HG03039 (cell line): Measurements from ENCODE around the gene TMEM47.

ENCODE experiments used
- ATAC-seq: cut with Tn5 transposase; IDR thresholded peaks from one replicate; pipeline ENCODE4 v1.9.1; 2021; ENCODE audit warnings: mild to moderate bottlenecking, moderate library complexity; ENCODE audit not compliant: unreplicated experiment

The TMEM47 gene

DNA sequence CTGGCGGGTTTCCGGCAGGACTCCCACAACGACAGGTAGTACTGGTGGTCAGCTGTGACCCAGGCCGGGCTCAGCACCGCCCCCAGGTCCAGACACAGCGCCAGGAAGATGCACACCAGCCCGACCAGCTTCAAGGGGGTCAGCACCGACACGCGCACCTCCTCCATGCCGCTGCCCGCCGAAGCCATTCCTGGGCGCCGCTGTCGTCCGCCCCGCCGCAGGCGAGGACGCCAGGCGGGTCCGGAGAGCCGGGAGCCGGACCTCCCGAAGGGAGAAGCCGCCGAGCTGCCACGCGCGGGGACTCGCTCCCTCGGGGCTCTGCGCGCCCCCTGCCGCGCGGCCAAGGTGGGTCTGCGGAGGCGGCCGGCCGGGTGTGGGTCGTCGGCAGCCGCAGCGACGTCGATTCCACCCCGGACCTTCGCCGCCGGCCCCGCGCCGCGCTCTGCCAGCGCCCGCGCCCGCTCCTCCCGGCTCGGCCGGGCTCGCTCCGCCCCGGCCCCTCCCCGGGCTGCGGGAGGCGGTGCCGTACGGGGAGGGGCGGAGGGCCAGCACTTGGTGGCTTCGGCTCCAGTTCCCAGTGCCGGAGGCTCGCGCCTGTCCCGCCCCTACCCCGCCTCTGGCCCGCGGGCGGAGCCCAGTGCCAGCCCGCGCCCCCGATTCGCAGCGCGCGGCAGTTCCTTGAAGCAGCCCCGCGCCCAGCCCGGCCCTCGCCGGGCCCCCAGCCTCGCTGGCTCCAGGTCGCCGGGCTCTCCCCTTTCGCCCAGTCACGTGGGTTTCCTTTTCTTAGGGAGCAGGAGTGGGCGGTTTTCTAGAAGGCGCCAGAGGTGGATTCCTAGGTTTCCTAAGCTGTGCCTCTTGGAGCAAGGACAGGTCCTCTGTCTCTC lies at the start of gene TMEM47:
TSS of gene TMEM47 (minus strand) at position 444 of the 884 bp plus-strand sequence. CDS start at position 188, 256 bp downstream.
- ATAC-seq, result no peak

DNA sequence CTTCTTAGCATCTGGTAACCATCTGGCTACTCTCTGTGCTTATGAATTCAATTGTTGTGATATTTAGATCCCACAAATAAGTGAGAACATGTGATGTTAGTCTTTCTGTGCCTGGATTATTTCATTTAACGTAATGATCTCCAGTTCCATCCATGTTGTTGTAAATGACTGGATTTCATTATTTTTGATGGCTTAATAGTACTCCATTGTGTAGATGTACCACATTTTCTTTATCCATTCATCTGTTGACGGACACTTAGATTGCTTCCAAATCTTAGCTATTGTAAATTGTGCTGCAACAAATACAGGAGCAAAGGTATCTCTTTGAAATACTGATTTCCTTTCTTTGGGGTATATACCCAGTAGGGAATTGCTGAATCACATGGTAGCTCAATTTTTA lies 30.0 kb upstream of the TMEM47 start:
- no peak for ATAC-seq

DNA sequence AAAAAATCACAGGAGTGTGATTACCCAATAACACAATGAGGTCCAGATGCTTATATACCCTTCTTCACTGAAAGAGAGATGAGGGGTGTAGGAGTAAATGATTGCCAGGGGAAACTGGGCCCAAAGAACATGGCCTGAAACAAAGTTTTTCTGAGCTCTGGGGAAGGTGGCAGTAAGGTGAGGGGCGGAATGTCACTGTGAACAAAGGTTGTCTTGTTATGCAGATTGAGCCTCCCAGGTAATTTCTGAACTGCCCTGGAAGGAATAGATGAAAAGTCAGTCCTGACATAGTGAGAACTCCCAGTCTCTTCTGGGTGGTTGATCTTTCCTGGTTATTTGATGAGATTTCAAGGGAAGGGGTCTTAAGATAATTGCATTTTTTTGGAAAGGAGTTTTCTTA lies 2.5 kb upstream of the TMEM47 start:
- ATAC-seq, result no peak

DNA sequence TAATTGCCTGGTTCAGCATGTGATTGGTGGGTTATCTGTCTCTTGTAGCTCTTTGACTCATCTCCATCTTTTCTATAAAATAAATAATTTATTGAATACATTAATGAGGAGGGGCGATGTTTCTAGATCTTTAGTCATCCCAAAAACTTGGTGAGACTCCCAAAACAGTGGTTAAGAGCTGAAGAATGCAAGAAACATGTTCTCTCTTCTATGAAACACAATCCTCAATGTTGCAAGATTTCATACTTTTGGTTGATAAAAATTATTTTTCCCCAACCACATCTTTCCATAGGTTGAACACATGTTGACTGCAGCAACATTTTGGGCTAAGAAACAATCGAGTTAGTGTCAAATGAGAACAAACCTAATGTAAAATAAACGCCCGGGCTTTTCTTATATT lies 1.2 kb upstream of the TMEM47 start:
- ATAC-seq, result no peak

DNA sequence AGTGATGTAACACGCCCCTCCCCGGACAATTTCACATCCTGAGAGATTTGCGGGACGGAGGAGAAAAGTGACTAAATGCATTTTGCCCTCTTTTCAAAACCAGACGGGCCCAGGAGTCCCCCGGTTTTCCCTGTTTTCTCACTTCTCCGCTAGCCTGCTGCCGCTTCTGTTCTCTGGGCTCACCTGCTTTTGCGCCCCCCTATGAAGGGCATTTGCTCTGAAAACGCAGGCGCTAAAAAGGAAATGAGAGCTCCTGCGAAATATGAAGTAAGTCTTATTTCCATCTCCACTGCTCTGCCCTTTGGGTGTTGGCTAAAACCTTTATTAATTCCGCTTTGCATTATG lies 613 bp upstream of the TMEM47 start:
- ATAC-seq, result no peak

DNA sequence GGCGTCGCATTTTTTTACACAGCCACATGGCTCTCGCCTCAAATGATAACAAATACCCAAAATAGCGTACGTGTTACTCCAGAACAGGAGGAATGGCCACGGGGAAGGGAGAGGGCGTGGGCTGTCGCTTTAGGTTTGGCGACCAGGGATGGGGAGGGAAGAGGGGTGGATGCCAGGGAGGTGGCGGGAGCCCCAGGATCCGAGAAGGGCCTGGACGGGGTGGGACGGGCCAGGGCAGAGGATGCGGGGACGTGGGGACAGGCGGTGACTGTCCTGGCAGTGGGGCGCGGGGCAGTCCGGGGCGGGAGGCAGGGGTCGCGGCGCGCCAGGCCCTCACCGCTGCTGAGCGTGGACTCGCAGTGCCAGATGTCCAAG lies 631 bp downstream of the TMEM47 start:
- ATAC-seq, result no peak

DNA sequence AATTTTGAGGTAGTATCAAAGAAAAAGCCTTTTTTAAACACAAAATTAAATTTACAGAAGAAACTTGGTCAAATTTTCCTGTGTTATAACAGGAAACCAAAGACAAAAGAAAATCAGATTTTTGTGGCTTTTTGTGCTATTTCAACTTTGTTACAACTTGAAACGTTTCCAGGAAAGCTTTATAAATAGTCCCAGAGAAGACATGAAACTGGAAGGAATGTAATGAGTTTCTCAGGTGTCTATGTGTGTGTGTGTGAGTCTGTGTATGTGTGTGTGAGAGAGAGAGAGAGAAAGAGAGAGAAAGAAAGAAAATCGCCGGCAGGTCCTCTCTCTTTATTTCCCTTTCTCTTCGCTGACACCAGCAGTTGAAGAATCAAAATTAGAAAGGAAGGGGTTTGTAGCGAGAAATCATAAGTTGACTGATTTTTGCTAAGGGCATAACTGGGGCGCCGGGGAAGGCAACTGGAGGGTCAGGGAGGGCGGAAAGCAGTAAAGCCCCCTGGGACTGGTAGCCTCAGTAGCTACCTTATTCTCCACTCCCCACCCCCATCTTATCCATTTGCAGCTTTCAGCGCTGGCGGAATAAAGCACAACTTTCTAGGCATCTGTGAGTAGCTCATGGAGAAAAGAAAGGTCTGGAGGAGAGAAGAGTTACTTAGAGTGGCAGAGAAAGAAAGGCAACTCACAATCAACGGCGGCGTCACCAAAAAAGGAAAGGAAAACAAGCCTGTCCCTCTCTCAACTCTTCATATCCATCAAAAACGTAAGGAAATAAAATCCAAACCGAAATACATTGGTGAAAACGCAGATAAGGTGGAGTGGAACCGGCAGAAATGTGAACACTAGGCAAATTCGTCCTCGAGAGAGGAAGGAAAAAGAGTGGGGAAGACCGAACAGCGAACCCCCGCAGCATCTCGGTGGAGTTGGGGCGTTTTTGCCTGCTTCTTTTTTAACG lies 1.3 kb downstream of the TMEM47 start:
- ATAC-seq, result no peak

DNA sequence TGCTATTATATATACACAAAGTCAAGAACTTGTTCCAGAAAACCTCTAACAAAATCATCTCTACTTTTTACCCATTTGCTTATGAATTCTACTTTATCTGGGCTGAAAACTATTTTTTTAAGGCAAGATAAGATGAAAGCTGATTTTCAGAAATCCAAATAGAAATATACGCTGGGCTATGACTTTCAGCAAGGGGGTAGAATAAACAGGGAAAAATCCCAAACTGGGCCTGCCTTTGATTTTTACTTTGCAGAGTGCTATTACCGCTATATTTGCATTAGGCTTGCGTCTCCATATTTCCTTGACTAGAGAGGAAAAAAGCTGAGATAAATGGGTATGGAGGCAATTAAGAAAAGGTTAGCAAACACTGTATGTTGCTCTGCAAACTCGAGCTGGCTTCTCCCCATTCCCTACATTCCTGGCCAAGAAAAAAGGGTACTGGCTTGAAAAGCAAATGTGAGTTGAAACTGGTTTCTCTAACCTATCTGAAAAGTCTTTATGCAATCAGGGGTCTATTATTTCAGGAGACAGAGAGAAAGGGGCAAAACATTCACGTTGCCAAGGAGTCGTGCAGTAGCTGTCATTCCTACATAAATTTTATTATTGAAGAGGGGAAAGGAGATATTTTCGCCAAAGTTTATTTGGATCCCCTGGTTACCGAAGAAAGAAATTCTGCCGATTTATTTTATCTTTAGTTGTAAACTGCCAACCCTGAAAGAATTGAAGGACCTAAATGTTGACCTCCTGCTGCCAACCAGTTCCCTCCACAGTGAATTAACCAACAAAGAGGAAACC lies 2.2 kb downstream of the TMEM47 start:
- no peak for ATAC-seq

DNA sequence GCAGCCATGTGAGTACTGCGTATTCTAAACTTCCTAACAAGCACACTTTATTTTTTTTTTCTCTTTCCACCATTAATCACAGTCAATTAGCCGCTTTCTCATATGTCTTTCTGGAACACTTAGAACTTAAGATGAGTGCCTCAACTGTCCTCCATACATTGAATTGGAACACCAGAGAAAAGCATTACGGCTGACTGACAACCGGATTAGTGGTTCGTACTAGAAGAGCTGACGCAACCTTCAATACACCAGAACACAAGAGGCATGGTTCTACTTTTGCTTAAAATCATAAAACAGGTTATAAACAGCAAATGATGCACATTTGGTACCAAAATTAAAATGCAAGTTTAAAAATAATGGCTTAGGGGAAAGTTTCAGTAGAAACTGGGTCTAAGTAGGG lies 3.3 kb downstream of the TMEM47 start:
- ATAC-seq, result no peak

DNA sequence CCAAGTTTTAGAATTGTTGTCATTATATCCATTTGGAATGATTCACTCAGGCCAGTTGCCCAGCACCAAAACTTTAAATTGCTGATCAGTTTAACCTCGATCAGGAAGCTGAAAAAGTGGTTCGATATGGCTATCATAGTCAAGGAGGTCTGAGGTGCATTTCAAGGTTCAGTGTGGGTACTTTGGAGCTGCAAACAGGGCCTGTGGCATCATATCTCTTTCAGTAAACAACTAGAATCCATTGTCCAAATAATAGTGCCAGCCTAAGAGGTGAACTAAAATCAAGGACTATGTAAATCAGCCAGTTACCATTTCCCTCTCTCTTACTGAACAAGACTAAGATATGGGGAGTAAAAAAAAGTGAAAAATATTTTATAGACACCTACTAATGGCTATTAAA lies 14.2 kb downstream of the TMEM47 start:
- ATAC-seq, result no peak

DNA sequence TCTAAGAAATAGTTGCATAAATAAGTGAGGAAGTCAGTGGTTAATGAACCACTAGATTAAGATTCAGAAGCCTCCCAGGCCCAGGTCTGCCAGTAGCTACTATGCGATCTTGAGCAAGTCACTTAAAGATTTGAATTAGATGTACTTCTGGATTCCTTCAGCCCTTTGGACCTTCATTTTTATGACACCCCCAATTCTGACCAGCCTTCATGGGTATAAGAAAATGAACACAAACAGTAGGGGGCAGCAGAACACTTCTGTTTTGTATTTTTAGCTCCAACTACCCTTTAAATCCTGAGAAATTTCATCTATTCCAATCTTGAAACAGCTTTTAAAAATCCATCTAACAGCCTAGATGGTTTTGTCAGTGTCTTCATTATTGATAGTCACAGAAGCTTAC lies 19.0 kb downstream of the TMEM47 start:
- no peak for ATAC-seq

DNA sequence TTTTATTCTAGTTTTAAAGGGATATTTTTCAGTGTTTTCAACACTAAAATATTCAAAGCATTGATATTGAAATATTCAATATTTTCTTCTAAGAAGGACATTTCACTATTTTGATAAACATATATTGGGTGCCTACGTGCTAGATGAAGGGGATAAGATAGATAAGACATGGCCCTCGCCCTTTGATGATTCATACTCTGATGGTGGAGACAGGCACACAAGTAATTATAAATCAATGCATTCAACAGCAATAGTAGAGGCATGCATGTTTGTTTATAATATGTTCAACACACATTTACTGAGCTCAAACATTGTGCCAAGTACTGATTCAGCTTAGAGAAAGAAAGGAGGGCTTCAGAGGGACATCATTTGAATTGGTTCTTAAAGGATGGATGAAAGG lies 22.7 kb downstream of the TMEM47 start:
- ATAC-seq, result no peak

DNA sequence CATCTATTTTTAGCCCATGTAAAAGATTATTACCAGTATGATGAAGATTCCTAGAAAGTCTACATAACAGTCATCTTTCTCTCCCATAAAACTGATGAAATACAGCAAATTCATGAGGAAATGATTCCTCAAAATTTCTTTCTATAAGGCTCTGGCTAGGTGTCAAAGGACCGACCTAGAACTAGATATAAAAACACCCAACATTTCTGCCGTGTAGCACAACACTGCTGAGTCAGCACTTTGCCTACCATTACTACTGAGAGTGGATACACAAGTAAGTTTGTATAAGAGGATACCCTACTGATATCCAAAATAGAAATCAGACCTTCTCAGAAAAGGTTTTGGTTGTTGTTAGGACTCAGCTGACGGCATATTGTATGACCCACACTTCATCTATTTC lies 24.7 kb downstream of the TMEM47 start:
- ATAC-seq, result no peak

DNA sequence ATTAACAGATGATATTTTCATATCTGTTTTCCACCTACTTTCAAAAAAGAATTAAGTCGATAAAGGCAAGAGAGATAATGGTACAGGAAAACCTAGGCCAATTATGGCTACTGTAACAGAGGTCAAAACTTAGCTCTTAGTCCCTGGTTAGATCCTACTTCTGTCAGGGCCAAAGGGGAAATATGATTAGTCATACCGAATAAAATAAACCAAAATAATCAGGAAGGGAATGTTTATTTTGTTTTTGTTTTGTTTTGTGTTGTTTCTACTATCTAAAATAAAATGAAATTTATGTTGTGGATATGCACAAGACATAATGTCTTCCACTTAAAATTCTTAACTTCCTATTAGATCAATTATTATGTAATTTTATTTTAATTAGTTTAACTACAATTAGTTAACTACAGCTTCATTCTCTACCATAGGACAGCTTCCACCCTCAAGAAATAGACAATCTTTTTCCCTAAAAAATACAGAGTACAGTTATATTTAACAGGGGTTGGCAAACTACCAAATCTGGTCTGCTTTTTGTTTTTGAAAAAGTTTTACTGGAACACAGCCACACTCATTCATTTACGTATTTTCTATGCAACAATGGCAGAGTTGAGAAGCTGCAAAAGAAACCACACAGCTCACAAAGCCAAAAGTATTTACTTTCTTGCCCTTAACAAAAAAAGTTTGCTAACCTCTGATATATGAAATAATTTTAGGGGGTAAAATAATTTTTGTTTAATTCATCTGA lies 25.4 kb downstream of the TMEM47 start:
- ATAC-seq, result no peak

DNA sequence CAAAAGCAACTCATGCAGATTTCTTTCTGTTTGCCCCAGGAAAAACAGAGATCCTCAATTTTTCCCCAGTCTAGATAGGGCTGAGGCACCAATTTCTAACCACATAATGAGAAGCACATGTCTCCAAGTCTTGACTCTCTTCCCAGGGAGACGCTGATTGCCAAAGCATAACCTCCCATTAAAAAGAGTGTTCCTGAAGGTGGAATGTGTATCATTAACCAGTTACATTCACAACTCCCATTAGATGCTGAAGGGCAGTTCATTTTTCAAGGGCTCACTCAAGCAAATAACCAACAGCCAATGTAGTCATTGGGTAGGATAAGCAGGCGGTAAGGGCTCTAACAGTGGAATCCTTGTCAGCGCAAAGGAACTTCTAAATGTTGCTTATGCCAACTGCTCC lies 27.5 kb downstream of the TMEM47 start:
- ATAC-seq, result no peak

DNA sequence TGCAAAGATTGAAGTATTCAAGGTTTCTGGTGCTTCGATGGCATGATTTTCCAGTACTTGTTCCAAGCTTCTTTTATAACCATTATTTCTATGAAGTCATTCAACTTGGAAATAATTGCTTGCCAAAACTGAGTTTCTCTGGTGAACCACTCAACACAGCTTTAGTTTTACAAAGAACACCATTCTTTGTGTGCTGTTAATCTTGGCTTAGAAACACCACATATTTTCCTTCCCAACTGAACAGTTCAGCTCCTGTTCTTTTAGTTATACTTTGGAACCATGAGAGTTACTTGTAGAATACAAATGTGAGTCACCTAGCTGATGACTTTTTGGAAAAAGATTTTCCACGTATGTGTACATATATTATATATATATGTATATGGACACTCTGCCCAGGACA lies 32.7 kb downstream of the TMEM47 start:
- no peak for ATAC-seq

DNA sequence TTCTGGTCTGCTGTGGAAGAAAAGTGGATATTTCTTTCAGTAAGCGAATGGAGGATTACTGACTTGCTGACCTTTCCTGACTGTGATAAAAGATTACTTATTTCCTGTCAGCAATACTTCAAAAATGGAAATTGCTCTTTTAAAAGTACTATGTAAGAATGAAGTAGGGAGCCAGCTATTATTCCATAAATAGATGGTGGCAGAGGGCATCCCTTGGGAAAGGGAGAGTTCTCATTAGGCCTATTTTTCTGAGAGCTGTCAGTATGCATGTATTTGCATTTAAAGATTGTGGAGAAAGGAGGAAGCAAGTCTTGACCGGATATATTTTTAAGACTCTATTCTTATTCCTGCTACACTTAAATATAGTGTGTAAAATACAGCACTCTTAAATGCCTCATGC lies 37.2 kb downstream of the TMEM47 start:
- ATAC-seq, result no peak

DNA sequence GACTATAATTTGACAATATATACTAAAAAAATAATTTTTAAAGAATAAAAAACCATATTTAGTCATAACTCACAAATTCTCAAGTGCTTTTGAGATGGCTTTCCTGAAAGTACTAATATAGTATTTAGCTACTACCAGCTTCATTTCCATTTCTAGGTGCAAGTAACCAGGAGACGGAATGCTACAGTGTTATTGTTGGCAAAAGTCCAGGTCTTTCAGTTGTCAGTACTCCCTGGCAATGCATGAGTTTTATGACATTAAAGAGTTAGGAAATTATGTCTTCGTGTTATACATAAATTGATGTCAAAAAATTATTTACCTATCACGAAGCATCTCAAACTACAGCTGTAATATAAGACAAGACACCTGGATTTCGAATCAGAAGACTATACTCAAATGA lies 45.0 kb downstream of the TMEM47 start:
- no peak for ATAC-seq

DNA sequence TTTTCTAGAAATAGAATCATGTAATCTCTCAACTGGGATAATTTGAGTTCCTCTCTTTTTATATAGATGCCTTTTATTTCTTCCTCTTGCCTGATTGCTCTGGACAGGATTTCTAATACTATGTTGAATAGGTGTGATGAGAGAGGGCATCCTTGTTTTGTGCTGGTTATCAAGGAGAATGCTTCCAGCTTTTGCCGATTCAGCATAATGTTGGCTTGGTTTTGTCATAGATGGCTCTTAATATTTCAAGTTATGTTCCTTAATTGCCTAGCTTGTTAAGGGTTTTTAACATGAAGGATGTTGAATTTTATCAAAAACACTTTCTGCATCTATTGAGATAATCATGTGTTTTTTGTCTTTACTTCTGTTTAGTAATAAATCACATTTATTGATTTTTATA lies 58.7 kb downstream of the TMEM47 start:
- no peak for ATAC-seq

DNA sequence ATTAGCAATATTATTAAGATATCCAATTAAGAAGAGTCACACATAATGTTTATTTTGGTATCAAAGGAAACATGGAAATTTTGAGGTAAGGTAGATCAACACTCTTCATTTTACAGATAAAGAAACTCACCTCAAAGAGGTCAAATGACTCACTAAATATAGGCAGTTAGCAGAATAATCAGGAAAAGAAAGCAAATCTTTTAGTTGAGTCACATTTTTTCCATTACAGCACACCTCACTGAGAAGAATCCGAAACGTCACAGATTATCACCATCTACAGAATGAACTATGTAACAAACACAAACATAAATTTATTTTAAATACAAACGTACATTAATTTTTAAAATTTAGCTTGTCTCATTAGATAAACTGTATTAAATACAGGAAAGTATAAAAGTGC lies 70.1 kb downstream of the TMEM47 start:
- no peak for ATAC-seq
